DOHH2 (cell line): Measurements from ENCODE around the gene NLRP1.
A peak's percentile ranks its signal among the peaks of the same experiment; 100 is the strongest.

ENCODE experiments used
- H3F3A ChIP-seq: fragments of 200-600 bp; sonication (generic), shearing (Covaris generic); 2 replicates; pipeline ENCODE4 v1.6.0; 2016; ENCODE audit warnings: antibody characterized with exemption, mild to moderate bottlenecking; ENCODE audit not compliant: control insufficient read depth, insufficient read depth
- H3K27ac ChIP-seq: fragments of 200-600 bp; sonication (generic); 2 replicates; pipeline ENCODE4 v1.5.1; 2014; ENCODE audit warnings: low read depth, mild to moderate bottlenecking, low read length, moderate library complexity
- H3K27me3 ChIP-seq: fragments of 200-600 bp; sonication (generic); 2 replicates; pipeline ENCODE4 v1.6.1; 2014; ENCODE audit warnings: mild to moderate bottlenecking, low read length, mixed read lengths; ENCODE audit not compliant: control insufficient read depth
- H3K36me3 ChIP-seq: fragments of 200-600 bp; sonication (generic); 2 replicates; pipeline ENCODE4 v1.6.1; 2014; ENCODE audit warnings: mild to moderate bottlenecking, low read length, moderate library complexity, mixed read lengths; ENCODE audit not compliant: control insufficient read depth
- H3K4me1 ChIP-seq: fragments of 200-600 bp; sonication (generic); 2 replicates; pipeline ENCODE4 v1.6.1; 2014; ENCODE audit warnings: mild to moderate bottlenecking, low read length, mixed read lengths; ENCODE audit not compliant: control insufficient read depth
- H3K4me2 ChIP-seq: fragments of 200-600 bp; sonication (generic); 2 replicates; pipeline ENCODE4 v1.6.0; 2014; ENCODE audit warnings: mild to moderate bottlenecking, low read length, moderate library complexity
- H3K4me3 ChIP-seq: fragments of 200-600 bp; sonication (generic); 2 replicates; pipeline ENCODE4 v1.5.1; 2014; ENCODE audit warnings: mild to moderate bottlenecking, low read length, mixed read lengths
- H3K79me2 ChIP-seq: fragments of 200-600 bp; sonication (generic); 2 replicates; pipeline ENCODE4 v1.6.1; 2014; ENCODE audit warnings: mild to moderate bottlenecking, low read length, mixed read lengths; ENCODE audit not compliant: control insufficient read depth
- H3K9me2 ChIP-seq: fragments of 200-600 bp; sonication (generic); replicated peaks from 2 replicates; pipeline ENCODE4 v1.6.1; 2014; ENCODE audit warnings: mild to moderate bottlenecking, low read length, mixed read lengths; ENCODE audit not compliant: control insufficient read depth
- H3K9me3 ChIP-seq: fragments of 200-600 bp; sonication (generic); 2 replicates; pipeline ENCODE4 v1.6.1; 2014; ENCODE audit warnings: antibody characterized with exemption, low read length, mixed read lengths; ENCODE audit not compliant: control insufficient read depth, insufficient read depth
- H4K20me1 ChIP-seq: fragments of 200-600 bp; sonication (generic); 2 replicates; pipeline ENCODE4 v1.6.0; 2014; ENCODE audit warnings: low read depth, mild to moderate bottlenecking, antibody characterized with exemption, low read length, moderate library complexity; ENCODE audit not compliant: control insufficient read depth, insufficient read depth
- CTCF ChIP-seq: fragments of 200-600 bp; sonication (generic); IDR thresholded peaks from one replicate; pipeline ENCODE4 v1.5.1; 2014; ENCODE audit warnings: antibody characterized with exemption, mild to moderate bottlenecking, low read depth, low read length; ENCODE audit not compliant: poor library complexity, severe bottlenecking
- EZH2phosphoT487 ChIP-seq: fragments of 200-600 bp; sonication (generic); IDR thresholded peaks from 2 replicates; pipeline ENCODE4 v1.6.1; 2017; ENCODE audit warnings: borderline replicate concordance, mild to moderate bottlenecking, antibody characterized with exemption, low read length, moderate library complexity, mixed read lengths

The NLRP1 gene

DNA sequence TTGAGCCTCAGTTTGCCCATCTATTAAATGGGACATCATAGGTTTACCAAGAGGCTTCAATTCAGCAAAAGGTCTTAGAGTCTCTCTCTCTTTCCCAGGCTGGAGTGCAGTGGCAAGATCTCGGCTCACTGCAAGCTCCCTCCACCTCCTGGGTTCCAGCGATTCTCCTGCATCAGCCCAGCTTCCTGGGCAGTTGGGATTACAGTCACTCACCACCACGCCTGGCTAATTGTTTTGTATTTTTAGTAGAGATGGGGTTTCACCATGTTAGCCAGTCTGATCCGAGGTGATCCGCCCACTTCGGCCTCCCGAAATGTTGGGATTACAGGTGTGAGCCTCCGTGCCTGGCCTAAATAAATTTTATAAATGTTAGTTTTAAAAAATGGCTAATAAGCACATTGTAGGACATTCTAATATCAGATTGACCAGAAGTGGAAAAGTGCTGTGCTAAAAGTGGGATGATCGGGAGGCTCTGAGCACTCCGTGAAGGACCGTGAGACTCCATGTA lies 1.0 kb upstream of the NLRP1 start:
- peaks cover 34% of the 10 kb centered on the region for H3K4me1 ChIP-seq
- H3K79me2 ChIP-seq, result no peaks in the 10 kb centered on the region
- H3K27ac ChIP-seq, result no peak overlapping the region
- H4K20me1 ChIP-seq, result no peaks in the 10 kb centered on the region
- no peaks in the 10 kb centered on the region for H3K9me2 ChIP-seq
- H3K36me3 ChIP-seq, result no peaks in the 10 kb centered on the region
- H3F3A ChIP-seq, result peaks cover 3% of the 10 kb centered on the region; the same call in 1 of the 2 replicates
- no peak overlapping the region for H3K4me3 ChIP-seq
- no peak overlapping the region for H3K4me2 ChIP-seq
- H3K9me3 ChIP-seq, result no peaks in the 10 kb centered on the region
- H3K27me3 ChIP-seq, result no peaks in the 10 kb centered on the region
- TF ChIP-seq EZH2phosphoT487 (no peak), CTCF (no peak)

DNA sequence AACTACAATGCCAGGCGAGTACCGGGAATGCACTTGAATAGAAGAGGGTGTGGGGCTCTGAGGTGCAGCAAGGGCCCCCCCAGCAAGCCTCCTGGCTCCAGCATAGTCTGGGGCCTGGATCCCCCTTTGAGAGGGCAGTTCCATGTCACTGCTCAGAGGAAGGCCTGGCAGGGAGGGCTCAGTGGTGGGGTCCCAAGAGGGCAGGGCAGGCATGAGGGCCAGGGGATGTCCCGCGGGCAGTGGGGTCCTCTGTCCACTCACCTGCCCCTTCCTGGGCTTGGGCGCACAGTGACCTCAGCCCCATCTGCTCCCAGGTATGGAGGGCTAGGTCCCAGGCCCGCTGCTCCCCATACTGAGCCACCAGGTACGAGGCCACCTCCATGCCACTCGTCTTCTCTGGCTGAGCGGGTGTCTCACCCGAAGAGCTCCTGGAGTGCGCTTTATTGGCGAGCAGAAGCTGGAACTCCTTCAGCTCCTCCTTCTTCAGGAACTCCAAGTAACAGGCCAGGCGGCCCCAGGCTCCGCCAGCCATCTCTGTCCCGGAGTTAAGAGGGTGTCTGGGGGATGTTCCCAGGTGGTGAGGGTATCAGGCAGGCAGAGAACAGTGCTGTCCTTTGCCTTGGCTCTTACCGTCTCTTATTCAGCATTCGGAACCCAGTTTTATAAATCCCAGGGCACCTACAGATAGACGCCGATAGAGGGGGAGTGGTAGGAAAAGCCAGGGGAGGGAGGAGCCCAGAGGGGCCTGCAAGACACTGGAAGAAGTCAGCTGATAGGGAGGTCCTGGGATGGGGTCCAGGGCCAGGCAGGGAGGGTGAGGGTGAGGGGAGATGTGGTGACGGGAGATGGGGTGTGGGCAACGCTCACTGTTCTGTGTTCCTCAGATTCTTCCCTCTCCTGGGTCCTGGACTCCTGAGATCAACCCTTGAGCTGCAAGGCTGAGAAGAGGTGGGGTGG lies 605 bp downstream of the NLRP1 start:
- H3K4me3 ChIP-seq, result peak overlapping the region; percentile 72
- TF ChIP-seq EZH2phosphoT487, result no peak
- no peak for TF ChIP-seq CTCF
- H3K79me2 ChIP-seq, result no peaks in the 10 kb centered on the region
- H3K27ac ChIP-seq, result no peak overlapping the region
- peaks cover 4% of the 10 kb centered on the region; the same call in 1 of the 2 replicates for H3F3A ChIP-seq
- H3K27me3 ChIP-seq, result no peaks in the 10 kb centered on the region
- peak overlapping the region; percentile 74 for H3K4me2 ChIP-seq
- H4K20me1 ChIP-seq, result no peaks in the 10 kb centered on the region
- no peaks in the 10 kb centered on the region for H3K36me3 ChIP-seq
- H3K9me2 ChIP-seq, result no peaks in the 10 kb centered on the region
- peaks cover 34% of the 10 kb centered on the region for H3K4me1 ChIP-seq
- no peaks in the 10 kb centered on the region for H3K9me3 ChIP-seq

DNA sequence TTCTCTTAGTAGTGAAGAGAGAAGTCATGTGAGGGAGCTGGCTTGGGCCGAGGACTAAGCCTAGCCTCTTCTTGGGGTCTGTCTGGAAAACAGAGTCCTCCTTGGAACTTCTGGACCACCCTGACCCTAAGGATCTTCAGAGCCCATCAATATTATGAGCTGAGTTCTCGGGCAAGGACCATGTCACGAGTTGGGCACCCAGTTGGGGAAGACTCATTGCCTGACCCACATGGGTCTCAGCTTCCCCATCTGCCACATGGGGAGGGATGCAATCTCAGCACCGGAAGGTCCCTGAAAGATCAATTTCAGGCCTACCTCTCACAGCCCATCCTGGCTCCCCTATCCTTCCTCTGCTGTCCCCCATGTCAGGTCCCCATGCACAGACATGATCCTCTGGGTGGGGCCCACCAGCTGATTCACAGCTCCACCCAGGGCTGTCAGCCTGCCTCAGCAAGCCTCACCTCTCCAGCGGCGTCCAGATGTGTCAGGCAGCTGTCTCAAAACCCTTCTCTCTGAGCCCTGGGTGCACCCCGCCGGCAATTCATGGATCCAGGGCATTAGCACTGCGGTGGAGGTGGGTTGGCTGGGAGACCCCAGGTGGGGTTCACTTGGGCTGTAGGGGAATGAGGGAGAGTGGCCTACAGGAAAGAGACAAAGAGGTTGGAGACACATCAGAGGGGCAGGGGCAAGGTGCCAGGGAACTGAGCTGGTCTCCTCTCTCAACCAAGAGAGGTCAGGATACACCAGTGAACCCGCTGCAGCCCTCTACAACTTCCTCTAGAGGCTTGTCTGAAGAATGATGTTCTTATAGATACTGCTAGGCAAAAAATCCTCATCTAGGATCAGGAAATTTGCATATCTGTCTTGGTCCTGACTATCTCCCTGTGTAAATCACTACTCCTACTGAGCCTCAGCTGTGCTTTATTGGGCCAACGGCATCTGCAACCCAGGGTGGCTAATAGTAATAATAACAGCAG lies 1.8 kb downstream of the NLRP1 start:
- Histone ChIP-seq H3K4me2 (no peak overlapping the region; the same call in 1 of the 2 replicates), H3K27ac (no peak overlapping the region), H3K79me2 (no peaks in the 10 kb centered on the region), H3K4me1 (peaks cover 34% of the 10 kb centered on the region), H3K9me3 (no peaks in the 10 kb centered on the region), H3K36me3 (no peaks in the 10 kb centered on the region), H3K4me3 (no peak overlapping the region), H3K27me3 (no peaks in the 10 kb centered on the region), H3F3A (peaks cover 4% of the 10 kb centered on the region; the same call in 1 of the 2 replicates), H3K9me2 (no peaks in the 10 kb centered on the region), H4K20me1 (no peaks in the 10 kb centered on the region)
- no peak for TF ChIP-seq CTCF
- TF ChIP-seq EZH2phosphoT487, result no peak
